HG02588 (cell line): ENCODE data around the gene DCXR.

ENCODE experiments used
- ATAC-seq: cut with Tn5 transposase; IDR thresholded peaks from one replicate; pipeline ENCODE4 v1.9.1; 2021; ENCODE audit warnings: mild to moderate bottlenecking, moderate library complexity; ENCODE audit not compliant: unreplicated experiment

Gene DCXR

DNA sequence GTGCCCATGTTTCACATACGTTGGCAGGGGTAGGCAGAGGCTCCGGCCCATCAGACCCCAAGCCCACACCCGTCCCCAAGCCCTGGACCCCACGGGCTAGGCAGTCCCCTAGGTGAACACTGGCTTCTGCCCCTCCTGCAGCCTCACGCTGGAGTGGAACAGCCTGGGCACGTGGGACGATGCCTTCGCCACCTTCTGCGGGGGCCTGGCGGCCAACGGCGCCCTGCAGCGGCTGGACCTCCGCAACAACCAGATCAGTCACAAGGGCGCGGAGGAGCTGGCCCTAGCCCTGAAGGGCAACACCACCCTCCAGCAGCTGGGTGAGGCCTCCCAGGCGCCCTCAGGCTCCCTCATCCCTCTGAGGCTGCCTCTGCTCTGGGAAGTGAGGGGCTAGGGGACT, 12.6 kb downstream of the DCXR start:
- no peak for ATAC-seq

DNA sequence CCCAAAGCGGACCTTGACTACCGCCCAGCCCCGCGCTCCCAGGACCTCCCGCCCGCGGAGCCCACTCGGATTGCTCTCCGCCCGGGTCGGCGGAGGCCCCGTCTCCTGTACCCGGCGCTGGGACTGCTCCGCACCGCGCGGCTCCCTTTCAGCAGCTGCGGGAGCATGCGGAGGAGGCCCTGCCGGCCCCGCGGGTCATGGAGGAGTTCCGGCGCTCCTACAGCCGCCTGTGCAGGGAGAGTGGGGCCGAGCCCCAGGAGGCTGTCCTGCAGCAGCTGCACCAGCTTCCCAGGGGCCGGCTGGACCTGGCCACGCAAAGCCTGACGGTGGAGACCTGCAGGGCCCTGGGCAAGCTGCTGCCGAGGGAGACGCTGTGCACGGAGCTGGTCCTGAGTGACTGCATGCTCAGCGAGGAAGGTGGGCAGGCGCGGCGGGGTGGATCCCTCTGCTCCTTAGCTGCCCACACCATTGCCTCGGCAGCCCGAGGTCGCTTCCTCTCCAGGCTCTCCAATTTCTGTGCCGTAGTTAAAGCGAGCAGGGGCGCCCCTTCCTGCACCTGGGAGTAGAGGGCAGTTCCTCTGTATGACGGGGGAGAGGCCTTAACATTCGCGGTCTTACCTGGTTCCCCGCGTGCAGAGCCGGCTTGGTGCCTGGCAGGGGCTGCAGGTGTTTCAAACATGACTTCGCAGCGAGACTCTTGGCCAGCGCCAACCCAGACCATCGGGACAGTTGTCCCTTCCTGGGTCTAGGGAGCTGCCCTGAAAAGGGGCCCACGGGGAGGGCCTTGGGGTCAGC, 13.9 kb downstream of the DCXR start:
- ATAC-seq = peak; percentile 4

DNA sequence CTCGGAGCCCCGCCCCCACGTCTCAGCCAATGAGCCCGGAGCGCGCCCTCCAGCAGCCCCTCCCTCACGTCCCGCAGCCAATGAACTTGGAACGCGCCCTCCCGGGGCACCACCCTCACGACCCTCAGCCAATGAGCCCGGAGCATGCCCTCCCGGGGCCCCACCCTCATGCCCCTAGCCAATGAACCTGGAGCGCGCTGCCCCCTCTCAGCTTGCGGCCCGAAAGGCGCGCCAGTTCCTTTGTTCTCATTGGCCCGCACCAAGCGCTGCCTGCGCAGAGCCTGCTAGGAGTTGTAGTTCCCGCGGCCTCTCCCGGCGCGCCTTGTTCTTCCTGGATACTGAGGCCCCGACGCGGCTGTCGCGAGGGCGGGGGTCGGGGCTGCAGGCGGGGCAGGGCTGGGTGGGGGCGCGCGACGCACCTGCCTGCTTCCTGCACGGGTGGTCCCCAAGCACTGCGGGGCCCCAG, 14.5 kb downstream of the DCXR start, which contains the start of gene LRRC45:
LRRC45 (plus strand) TSS at position 325 of the 466 bp plus-strand sequence. CDS start 339 bp downstream, outside the sequence.
- peak; percentile 82 for ATAC-seq

DNA sequence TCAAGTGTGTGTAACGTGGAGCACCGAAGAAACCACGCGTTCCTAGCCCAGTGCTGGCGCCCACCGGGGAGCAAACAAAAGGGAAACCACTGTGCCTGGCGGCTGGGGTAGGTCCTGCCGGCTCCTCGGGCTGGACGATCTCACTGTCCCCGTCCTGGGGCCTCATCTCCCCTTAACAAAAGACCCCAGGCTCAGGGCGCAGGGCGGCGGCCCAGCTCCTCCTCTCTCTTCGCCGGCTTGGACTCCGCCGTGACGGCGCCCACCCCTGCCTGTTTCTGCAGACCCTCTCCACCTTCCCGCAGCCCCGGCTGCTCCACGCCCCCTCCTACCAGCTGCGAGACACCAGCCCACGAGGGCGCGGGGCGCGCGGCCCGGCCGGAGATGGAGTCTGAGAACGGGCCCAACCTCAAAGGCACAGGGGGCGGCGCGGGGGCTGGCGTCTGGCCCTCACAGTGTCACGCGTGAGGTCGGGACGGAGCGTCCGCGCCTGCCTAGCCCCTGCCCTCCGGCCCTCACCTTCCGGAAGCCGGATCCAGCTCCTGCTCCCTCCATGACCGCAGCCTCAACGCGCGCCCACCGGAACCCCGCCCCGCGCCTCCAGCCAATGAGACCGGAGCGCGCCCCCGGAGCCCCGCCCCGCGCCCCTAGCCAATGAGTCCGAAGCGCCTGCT, 15.1 kb downstream of the DCXR start, which contains the start of gene CENPX:
CENPX (minus strand) TSS at position 569 of the 671 bp plus-strand sequence; CDS start at position 552, 17 bp downstream.
- no peak for ATAC-seq

DNA sequence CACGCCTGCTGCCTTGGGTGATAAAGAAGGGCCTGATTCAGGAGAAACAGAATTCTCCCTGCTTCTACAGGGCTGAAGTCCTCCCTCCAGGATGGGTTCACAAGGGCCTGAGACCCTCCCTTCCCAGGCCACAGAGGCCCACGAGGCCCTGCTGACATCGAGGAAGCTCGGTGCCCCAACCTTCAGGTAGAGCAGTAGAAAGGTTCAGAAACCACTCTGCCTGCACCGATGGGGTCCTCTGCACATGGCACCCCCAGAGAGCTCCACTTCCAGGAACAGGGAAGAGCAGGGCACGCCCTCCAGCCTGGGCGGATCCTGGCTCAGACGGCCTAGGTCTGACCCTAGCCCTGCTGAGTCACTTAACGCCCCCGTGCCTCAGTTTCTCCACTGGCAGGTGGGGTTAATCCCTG, 15.6 kb downstream of the DCXR start:
- ATAC-seq = no peak

DNA sequence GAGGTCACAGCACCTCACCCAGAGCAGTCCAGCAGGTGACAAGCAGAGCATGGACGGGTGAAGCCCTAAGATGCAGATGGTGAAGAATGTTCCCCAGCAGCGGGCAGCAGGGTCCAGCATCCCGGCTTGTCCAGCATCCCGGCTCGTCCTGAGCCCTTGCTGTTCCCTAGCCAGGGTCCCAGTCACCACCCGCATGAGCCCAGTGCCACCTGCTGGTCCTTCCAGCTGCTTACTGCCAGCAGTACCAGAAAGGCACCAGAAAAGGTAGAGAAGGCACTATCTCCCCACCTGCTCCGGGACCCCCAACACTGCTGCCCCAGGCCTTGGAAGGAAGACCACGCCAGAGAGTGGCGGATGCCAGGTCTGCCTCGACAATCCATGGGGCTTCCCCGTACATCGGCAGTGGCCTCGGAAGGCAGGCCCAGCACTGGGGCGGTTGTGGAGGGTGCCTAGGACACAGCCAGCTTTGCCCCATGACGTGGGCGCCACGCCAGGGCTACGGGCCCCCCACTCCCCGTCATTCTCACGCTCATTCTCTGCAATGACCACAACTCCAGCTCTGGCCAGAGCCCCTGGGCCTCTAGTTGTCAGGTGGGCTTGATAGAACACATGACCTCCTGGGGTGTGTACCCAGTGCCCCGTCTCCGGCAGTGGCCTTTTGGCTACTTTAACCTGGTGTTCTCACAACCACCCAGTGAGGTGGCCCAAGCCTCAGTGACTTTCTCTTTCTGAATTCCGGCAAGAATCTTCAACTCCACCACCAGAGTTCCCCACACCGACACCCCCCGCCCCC, 16.2 kb downstream of the DCXR start:
- no peak for ATAC-seq

DNA sequence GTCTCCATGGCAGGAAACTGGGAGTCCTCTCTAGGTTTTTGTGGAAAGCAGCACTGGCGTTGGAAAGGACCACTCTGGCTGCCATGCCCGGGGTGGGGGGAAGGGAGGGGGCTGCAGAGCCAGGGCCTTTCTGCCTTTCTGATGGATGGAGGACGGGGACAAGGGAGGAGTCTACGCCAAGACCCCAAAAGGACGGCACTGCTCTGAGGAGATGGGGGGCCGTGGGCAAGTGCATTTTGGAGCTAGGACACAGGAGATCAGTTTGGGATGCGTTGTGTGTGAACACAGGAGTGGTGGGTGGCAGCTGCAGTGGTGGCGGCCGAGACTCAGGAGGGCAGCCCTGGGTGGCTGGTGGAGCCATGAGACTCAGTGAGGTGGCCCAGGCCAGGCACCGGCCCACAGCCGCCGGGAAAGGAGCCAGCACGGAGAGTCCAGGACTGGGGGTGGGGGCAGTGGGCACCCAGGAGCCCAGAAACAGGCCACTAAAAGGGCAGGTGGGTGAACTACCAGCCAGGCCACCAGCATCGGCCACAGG, 16.9 kb downstream of the DCXR start:
- no peak for ATAC-seq

DNA sequence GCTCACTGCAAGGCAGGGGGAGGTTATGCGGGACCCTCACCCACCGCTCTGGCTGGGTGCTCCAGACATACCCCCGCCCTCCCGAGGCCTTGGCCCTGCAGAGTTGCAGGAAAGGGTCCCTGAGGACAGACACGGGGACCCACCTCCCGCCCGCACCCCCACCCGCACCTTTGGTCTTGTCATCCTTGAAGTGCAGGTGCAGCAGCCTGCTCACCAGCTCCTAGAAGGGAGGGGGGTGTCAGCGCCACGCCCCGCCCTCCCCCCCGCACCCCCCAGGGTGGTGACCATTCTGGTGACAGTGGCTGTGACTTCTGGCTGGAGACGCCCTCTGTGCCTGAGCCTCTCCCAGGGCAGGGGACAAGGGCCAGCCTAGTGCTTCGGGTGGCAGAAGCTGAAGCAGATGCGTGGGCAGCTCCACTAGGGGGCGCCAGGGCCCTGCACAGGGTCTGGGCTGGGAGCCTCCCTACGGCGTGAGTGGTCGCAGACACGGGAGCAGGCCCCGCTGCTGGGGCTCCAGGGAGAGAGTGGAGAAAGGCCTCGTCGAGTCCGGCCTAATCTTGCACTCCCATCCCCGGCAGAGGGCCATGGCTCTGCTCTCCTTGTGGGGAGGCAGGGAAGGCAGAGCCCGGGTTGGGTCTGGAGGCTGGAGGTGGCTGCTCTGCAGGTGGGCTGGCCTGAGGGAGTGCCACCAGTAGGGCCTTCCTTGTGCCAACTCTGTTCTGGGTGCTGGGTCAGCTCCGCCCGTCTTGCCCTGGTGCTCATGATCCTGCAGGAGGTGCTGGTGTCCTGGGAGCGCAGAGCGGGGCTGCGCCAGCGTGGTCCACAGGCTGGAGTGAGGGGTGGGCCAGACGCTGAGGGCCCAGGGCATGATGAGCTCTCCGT, 17.6 kb downstream of the DCXR start:
- no peak for ATAC-seq

DNA sequence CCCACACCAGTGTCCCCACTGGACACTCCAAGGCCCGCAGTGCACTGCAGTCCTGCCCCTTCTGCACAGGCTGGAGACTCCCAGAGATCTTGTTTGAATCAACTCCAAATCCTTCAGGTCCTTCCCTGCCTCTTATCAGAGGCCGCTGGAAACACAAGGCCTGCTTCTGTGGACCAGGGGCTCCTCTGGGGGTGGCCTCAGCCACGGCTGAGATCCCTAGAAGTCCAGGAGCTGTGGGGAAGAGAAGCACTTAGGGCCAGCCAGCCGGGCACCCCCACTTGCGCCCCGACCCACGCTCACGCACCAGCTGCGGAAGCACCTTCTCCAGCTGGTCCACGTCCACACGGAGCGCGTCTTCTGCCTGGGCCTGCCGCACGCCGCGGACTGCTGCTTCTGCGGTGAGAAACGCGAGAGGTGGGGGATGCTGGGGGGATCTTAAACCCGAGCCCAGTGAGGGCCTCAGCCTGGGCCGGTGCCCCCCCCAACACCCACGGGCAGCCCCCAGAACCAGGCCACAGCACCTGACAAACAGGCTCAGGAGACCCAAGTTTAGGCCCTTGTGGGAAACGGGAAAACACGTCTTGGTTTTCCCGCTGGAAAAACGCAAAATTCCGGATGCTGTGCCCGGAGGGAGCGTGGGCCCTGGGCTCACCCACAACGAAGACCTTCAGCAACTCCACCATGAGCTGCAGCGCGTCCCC, 18.4 kb downstream of the DCXR start:
- ATAC-seq = no peak

DNA sequence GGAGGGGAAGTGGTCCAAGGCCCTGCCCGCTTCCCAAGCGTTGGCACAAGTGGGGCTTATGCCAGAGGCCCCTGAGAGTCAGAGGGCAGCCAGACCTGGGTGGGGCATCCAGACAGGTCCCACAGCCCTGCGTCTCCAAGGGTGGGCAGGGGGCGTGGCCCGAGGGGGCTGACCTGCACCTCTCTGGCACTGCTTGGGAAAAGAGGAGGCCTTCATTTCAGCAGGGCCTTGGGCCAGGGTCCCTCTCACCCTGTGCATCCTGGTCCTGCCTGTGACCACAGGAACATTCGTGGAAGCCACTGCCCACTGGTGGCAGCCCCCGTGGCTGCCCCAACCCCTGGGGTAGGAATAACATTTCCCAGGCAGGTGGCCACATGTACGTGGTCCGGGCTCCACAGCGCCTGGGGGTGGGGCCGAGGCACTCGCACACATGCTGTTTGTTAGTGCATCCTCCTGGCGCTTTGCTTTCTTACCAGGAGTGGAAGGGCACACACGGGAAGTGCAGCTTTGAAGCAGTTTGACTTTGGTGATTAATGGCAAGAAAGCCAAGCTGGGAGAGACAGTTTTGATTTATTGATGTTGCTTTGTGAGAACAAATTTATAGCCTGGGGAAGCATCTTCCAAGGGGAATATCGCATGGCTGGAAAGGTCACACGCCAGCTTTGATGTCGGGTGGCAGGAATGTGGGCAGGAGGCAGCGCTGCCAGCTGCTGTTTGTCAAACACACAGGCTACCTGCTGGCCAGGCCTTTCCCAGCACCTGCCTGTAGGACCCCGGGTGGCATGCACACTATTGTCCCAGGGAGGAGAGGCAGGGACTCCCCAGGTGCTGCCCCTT, 19.1 kb downstream of the DCXR start:
- ATAC-seq = no peak

DNA sequence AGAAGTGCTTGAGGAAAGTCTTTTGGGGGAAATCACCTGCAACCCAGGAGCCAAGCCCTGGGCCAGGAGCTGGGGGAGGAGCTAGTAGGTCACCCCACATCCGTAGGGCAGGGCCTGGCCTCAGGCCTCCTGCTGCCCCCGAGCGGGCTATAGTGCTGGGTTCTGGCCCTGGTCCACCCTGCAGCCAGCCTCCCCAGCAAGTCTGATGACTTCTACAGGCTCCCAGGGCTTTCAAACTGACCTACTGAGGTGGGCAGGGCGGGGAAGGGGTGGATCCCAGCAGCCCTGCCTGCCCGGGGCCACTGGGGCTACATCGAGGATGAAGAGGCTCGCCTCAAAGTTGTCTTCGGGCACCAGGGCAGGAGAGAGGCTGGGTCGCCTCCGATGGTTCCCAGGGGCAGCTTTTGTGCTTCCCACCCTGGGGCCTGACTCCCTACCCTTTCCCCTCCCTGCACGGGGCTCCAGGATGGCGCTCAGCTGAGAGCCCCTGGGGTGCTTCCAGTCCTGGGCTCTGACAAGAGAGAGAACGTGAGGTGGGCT, 19.8 kb downstream of the DCXR start:
- ATAC-seq = no peak

DNA sequence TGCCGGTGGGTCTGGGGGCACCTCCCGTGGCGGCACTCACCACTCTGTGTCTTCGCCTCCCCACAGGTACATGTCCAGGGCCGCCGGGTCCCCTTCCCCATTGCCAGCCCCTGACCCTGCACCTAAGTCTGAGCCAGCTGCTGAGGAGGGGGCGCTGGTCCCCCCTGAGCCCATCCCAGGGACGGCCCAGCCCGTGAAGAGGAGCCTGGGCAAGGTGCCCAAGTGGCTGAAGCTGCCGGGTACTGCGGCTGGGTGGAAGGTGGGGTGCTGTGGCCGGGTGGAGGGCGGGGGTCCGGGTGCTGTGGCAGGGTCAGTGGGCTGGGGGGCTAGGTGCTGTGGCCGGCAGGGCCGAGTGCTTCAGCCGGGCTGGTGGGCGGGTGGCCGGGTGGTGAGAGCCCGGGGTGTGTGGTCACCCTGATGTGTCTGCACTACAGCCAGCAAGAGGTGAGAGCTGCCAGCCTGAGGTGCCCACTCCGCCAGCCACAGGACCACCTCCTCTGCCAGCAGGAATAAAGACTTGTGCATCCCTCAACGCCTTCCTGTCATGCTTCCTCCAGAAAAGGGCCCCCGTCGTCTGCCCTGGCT, 20.5 kb downstream of the DCXR start:
- ATAC-seq = no peak

DNA sequence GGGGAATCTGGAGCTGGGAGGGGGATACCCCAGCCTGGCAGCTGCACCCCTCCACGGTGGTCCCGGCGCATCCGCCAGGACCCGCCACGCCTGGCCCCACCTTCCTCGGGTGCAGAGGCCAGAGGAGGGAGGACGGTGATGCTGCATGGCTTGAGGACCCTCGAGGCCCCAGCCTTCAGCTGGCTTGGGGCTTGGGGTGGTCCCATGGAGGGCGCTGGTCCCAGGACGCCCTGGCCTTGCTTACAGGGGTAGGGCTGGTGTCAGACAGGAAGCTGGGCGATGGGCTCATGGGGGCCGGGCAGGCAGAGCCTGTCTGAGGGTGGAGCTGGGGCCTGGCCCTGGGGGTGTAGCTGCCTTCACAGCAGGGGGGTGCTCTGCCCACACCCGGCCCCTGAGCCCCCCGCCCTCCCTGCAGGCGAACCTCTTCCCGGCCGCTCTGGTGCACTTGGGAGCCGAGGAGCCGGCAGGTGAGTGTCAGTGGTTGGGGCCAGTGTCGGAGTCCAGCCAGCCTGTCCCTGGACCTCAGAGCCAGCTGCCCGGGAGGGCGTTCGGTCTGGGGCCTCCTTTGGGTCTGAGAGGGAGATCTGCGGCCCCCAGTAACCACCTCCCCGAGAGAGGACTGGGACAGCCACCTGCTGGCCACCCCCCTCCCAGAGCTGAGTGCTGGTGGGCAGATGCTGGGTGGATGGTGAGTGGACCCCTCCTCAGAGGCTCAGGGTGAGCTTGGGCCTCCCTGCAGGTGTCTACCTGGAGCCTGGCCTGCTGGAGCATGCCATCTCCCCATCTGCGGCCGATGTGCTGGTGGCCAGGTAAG, 21.2 kb downstream of the DCXR start:
- ATAC-seq = no peak

DNA sequence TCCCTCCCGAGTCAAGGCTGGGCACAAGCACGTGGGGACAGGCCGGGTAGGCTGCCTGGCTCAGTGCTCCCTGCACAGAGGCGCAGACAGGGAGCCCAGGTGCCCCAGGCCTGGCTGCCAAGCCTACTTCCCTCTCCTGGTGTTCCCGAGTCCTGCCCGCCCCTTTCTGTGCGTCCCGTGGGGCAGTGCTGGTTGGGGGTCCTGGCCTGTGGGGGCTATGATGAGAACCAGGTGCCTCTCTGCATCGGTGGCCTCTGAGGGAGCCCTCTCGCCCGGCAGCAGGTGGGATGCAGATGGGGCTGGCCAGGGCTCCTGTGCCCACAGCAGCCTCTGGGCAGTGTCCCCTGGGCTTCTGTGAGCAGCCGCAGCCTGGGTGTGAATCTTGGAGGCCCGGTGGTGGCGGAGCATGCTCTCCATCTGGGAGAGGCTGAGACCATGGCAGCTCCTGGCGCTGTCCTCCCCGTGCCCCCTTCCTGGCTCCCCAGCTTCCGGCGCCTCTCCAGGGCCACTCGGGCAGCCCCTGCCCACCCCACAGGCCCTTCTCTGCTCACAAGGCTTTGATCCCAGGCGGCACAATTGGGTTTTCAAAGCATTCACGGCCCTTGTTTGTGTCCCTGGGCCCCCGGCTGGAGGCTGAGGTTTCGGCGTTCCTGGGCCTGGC, 22.1 kb downstream of the DCXR start:
- no peak for ATAC-seq

DNA sequence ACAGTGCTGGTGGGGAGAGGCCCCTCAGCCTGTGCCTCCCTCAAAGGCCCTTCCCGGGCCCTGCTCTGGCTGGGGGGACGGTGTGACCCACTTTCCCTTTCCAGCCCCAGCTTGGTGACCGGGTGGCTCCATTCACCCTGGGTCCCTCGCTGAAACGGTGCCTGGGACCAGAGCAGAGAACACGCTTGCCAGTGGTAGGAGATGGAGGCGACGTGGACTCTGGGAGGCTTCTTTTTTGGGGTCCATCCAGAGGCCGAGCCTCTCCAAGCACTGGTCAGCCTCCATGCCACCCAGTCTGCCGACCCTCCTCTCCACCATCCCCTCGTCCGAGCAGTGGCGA, 22.6 kb downstream of the DCXR start:
- no peak for ATAC-seq

DNA sequence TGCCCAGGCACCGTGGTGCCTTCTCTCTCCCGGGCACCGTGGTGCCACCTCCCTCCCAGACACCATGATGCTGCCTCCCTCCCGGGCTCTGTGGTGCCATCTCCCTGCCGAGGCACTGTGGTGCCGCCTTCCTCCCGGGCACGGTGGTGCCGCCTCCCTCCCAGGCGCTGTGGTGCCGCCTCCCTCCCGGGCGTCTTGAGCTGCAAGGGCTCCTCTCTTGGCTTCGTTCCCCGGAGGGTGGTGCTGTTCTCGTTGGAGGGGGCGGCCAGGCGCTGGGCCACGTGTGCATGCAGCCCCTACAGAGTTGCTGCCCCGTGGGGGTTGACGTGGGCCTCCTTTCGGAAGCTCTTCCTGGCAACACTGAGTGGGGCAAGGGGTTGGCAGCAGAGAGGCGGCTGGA, 23.1 kb downstream of the DCXR start:
- ATAC-seq = no peak
